ENCODE measurements around the gene ZFHX3.
"Not testable (repeated sequence)": the region's sequence is repeated elsewhere in the genome, so short reads cannot be mapped to it uniquely, and the experiment has no call there.

Gene ZFHX3

DNA sequence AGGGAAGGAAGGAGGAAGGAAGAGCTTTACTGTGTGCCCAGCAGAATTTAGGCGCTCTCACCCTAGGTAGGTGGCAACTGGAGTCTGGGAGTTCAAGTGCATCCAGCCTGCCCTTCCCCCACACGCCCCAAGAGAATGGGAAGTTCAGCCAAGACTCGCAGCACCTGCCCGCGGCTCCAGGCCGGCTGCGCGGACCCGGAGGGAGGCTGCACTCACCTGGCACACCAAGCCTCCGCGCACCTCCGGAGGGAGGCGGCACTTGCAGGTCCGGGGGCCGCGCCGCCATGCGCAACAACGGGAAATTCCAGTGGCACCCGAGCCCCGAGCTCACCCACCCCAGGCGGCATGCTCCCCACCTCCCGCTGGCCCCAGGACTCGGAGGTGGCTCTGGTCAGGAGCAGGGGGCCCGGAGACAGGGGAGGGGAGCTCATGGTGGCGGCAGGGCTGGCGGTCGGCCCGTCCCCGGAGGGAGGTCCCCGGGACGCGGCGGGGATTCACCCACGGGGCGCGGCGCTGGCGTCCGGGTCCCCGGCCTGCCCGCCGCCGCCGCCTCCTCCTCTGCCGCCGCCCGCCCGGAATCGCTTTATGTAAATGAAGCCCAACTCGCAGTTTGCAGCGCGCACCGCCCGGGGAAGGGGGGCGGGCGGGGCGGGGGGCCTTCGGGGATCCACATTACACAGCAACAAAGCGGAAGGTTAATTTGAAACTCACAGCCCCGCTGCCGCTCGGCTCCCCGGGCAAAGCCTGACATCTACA, at the start of gene ZFHX3:
TSS of gene ZFHX3 (minus strand) at position 593 of the 756 bp plus-strand sequence. CDS start 87,983 bp downstream, outside the sequence.
- DNase-seq, result no peak

DNA sequence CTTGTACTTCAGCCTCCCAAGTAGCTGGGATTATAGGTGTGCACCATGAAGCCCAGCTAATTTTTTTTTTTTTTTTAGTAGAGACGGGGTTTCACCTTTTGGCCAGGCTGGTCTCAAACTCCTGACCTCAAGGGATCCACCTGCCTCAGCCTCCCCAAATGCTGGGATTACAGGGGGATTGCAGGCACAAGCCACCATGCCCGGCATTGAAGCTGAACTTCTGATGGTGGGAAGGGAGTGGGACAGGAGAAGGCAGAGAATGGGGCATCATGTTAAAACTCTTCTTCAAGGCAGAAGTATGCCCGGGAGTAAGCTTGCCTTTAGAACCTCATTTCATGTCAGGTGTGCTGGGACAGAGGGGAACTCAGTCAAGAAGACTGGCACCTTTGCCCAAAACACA, 48.6 kb upstream of the ZFHX3 start:
- DNase-seq, result no peak

GRCh38 chr16:73095885-73096421, 48.0 kb upstream of the ZFHX3 start:
- no peak for DNase-seq

- DNase-seq, result no peak
Observed at GRCh38 chr16:73095142-73095820, 47.4 kb upstream of the ZFHX3 start.

- no peak for DNase-seq
Observed at GRCh38 chr16:73094371-73094770, 46.4 kb upstream of the ZFHX3 start.

GRCh38 chr16:73093146-73094144, 45.5 kb upstream of the ZFHX3 start:
- DNase-seq, result no peak

GRCh38 chr16:73092236-73092781, 44.4 kb upstream of the ZFHX3 start:
- no peak for DNase-seq

GRCh38 chr16:73091174-73091573, 43.2 kb upstream of the ZFHX3 start:
- no peak for DNase-seq

GRCh38 chr16:73089420-73089819, 41.5 kb upstream of the ZFHX3 start:
- DNase-seq, result no peak

DNA sequence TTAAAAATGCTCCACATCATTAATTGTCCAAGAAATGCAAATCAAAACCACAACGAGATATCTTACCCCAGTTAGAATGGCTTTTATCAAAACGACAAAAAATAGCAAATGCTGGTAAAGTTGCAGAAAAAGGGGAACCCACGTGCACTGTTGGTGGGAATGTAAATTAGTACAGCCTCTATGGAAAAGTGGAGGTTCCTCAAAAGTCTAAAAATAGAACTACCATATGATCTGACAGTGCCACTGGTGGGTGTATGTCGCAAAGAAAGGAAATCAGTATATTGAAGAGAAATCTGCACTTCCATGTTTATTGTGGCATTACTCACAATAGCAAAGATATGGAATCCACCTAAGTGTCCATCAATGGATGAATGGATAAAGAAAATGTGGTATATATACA, 38.2 kb upstream of the ZFHX3 start:
- DNase-seq, result no peak

DNA sequence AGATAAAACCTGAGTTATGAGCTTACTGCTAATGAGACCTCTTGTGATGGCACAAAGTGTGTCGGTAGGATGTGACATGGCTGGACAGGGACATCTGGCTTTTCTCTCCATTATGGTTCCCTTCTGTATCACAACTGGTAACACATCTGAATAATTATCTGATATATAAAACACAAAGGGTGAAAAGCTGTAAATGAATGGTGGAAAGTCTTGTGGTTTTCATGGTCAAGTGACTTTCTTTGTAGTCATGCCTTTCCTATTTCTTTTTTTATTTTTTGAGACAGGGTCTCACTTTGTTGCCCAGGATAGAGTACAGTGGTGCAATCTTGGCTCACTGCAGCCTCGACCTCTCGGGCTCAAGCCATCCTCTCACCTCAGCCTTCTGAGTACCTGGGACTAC, 35.3 kb upstream of the ZFHX3 start:
- no peak for DNase-seq

DNA sequence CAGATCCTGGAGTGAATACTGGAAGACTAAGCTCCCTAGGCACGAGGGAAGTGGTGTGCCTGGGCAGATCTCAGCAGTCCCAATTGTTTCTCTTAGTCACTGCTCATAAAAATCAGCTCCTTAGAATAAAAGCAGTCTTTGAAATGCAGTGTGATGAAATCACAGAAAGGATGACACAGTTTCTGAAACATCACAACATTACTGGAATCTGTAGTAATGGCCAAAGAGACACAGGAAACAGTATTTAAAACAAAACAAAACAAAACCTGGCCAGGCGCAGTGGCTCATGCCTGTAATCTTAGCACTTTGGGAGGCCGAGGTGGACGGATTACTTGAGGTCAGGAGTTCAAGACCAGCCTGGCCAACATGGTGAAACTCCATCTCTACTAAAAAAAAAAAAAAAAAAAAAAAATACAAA, 34.7 kb upstream of the ZFHX3 start:
- DNase-seq, result not testable (repeated sequence)

- no peak for DNase-seq
Observed at GRCh38 chr16:73080931-73081330, 33.0 kb upstream of the ZFHX3 start.

GRCh38 chr16:73076324-73076810, 28.4 kb upstream of the ZFHX3 start:
- DNase-seq, result no peak

GRCh38 chr16:73074382-73074781, 26.5 kb upstream of the ZFHX3 start:
- no peak for DNase-seq

GRCh38 chr16:73072051-73072450, 24.1 kb upstream of the ZFHX3 start:
- DNase-seq, result not testable (repeated sequence)

- no peak for DNase-seq
Observed at GRCh38 chr16:73071131-73071940, 23.4 kb upstream of the ZFHX3 start.

DNA sequence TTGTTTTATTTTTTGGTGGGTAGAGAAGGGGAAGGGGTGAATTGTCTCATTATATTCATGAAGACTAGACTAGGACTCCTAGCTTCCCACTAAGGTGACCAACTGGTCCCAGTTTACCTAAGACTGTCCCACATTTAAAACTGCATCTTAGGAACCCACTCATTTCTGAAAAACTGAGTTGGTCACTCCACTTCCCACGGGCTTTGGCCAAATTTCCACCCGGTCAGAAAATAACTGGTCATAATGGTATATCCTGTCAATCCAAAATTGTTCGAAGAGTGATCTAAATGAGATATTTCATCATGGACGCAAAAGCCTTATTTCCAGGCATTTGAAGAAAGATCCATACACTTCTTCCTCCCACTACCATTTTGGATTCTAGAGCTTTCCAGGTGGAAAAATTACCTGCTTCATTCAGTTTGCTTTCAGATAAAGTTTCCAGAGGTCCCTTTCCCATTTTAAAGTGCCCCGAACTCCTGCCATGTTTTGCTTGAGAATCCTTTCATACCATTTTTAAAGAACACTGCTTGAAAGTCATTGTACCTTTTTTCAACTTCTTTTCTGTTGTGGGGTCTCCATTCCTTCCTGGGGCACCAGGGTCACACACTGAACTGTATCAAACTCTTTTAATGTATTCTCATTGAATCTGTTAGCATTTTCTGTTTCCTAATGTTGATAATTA, 21.8 kb upstream of the ZFHX3 start:
- DNase-seq, result no peak

GRCh38 chr16:73068541-73069401, 20.8 kb upstream of the ZFHX3 start:
- DNase-seq, result no peak

All from activated CD8-positive, alpha-beta memory T cell treated with anti-CD3 and anti-CD28 coated beads, Interleukin-2, amount 50 U/mL, for 48 hours (primary cell).